Middle frontal gyrus (tissue), 1 donor: ENCODE measurements around the gene CACNA1C.
"Not testable (repeated sequence)": the region's sequence is repeated elsewhere in the genome, so short reads cannot be mapped to it uniquely, and the experiment has no call there.

ENCODE experiments used
- DNase-seq: peaks from one replicate; pipeline ENCODE4 v3.0.0-alpha.2; 2015; ENCODE audit warnings: low spot score; ENCODE audit errors: extremely low spot score

CACNA1C gene

GRCh38 chr12:2710701-2711100 is 657.9 kb downstream of the CACNA1C start:
- no peak for DNase-seq

GRCh38 chr12:2719392-2719791 is 666.6 kb downstream of the CACNA1C start:
- no peak for DNase-seq

- no peak for DNase-seq
These were observed 670.0 kb downstream of the CACNA1C start for GRCh38 chr12:2722806-2723205.

GRCh38 chr12:2732290-2732689 is 679.5 kb downstream of the CACNA1C start:
- DNase-seq, result no peak

GRCh38 chr12:2733493-2734355 is 680.9 kb downstream of the CACNA1C start:
- DNase-seq, result no peak

- DNase-seq, result no peak
These were observed 682.6 kb downstream of the CACNA1C start for GRCh38 chr12:2735432-2735831.

- DNase-seq, result no peak
These were observed 685.0 kb downstream of the CACNA1C start for GRCh38 chr12:2737656-2738241.

- no peak for DNase-seq
These were observed 686.3 kb downstream of the CACNA1C start for GRCh38 chr12:2739069-2739468.

GRCh38 chr12:2739832-2740641 is 687.2 kb downstream of the CACNA1C start:
- peak; percentile 27 for DNase-seq

- DNase-seq, result not testable (repeated sequence)
These were observed 689.2 kb downstream of the CACNA1C start for GRCh38 chr12:2742037-2742436.

GRCh38 chr12:2743478-2743877 is 690.7 kb downstream of the CACNA1C start:
- no peak for DNase-seq

GRCh38 chr12:2745655-2746054 is 692.9 kb downstream of the CACNA1C start:
- no peak for DNase-seq
